HepG2 (cell line): ENCODE results near the gene MINDY1. TPM values are rescaled to one million over a fixed set of nuclear protein-coding genes. Genes with fewer than 3 reads are reported as not detected.

Experiments used
- BHLHE40 ChIP-seq: IDR thresholded peaks from 2 replicates; pipeline ENCODE4 v1.6.1; 2011; ENCODE audit warnings: low read length, improper control_type of control experiment
- CENPX ChIP-seq: sonication (generic); formaldehyde crosslinking; IDR thresholded peaks from 2 replicates; pipeline ENCODE4 v1.9.0; 2021; ENCODE audit warnings: mild to moderate bottlenecking, missing genetic modification reagents, moderate library complexity
- DNMT1 ChIP-seq: sonication (generic); formaldehyde crosslinking; IDR thresholded peaks from 2 replicates; pipeline ENCODE4 v1.5.1; 2020; ENCODE audit warnings: mild to moderate bottlenecking, missing genetic modification reagents
- EED ChIP-seq: sonication (generic); formaldehyde crosslinking; IDR thresholded peaks from 2 replicates; pipeline ENCODE4 v1.5.0; 2020; ENCODE audit warnings: mild to moderate bottlenecking, missing genetic modification reagents
- ELF3 ChIP-seq: IDR thresholded peaks from 2 replicates; pipeline ENCODE4 v1.6.1; 2016; ENCODE audit warnings: missing genetic modification reagents, missing compliant biosample characterization
- EZH2 ChIP-seq: conservative IDR thresholded peaks from 2 replicates; pipeline ENCODE4 v1.6.1; 2012; ENCODE audit warnings: mild to moderate bottlenecking, low read depth, low read length, moderate library complexity
- GABPB1 ChIP-seq: IDR thresholded peaks from 2 replicates; pipeline ENCODE4 v1.6.1; 2016; ENCODE audit warnings: mild to moderate bottlenecking, missing genetic modification reagents, moderate library complexity, missing compliant biosample characterization
- GTF2F1 ChIP-seq: fragments of 150-350 bp; IDR thresholded peaks from 2 replicates; pipeline ENCODE4 v1.6.1; 2014; ENCODE audit warnings: low read length
- IKZF4 ChIP-seq: sonication (generic); formaldehyde crosslinking; IDR thresholded peaks from 2 replicates; pipeline ENCODE4 v1.5.1; 2020; ENCODE audit warnings: borderline replicate concordance, mild to moderate bottlenecking, low read depth, missing genetic modification reagents; ENCODE audit errors: not compliant biosample characterization
- KDM1A ChIP-seq: IDR thresholded peaks from 2 replicates; pipeline ENCODE4 v1.6.1; 2016; ENCODE audit warnings: missing compliant biosample characterization
- MAFF ChIP-seq: IDR thresholded peaks from 2 replicates; pipeline ENCODE4 v1.6.1; 2011; ENCODE audit warnings: low read depth, low read length, improper control_type of control experiment
- NFATC3 ChIP-seq: sonication (generic); formaldehyde crosslinking; IDR thresholded peaks from 2 replicates; pipeline ENCODE4 v1.5.1; 2020; ENCODE audit warnings: mild to moderate bottlenecking, missing genetic modification reagents
- NR2C2 ChIP-seq: sonication (generic); formaldehyde crosslinking; IDR thresholded peaks from 2 replicates; pipeline ENCODE4 v1.4.0; 2020; ENCODE audit warnings: missing genetic modification reagents, mild to moderate bottlenecking, moderate library complexity, borderline replicate concordance
- RARA ChIP-seq: IDR thresholded peaks from 2 replicates; pipeline ENCODE4 v1.6.1; 2016; ENCODE audit warnings: missing genetic modification reagents, missing compliant biosample characterization
- SETDB1 ChIP-seq: sonication (generic); formaldehyde crosslinking; IDR thresholded peaks from 2 replicates; pipeline ENCODE4 v1.5.1; 2020; ENCODE audit warnings: missing genetic modification reagents, mild to moderate bottlenecking, borderline replicate concordance
- TOPORS ChIP-seq: sonication (generic); formaldehyde crosslinking; IDR thresholded peaks from 2 replicates; pipeline ENCODE4 v1.8.0; 2023; ENCODE audit warnings: mild to moderate bottlenecking, missing genetic modification reagents
- ZFP1 ChIP-seq: IDR thresholded peaks from 2 replicates; pipeline ENCODE4 v1.6.1; 2016
- ZNF121 ChIP-seq: sonication (generic); formaldehyde crosslinking; IDR thresholded peaks from 2 replicates; pipeline ENCODE4 v1.5.0; 2020; ENCODE audit warnings: mild to moderate bottlenecking, missing genetic modification reagents
- ZNF343 ChIP-seq: sonication (generic); formaldehyde crosslinking; IDR thresholded peaks from 2 replicates; pipeline ENCODE4 v1.4.0; 2020; ENCODE audit warnings: mild to moderate bottlenecking, missing genetic modification reagents
- ZNF562 ChIP-seq: sonication (generic); formaldehyde crosslinking; IDR thresholded peaks from 2 replicates; pipeline ENCODE4 v1.8.0; 2022; ENCODE audit warnings: missing genetic modification reagents, borderline replicate concordance
- ZNF614 ChIP-seq: IDR thresholded peaks from 2 replicates; pipeline ENCODE4 v1.6.1; 2018; ENCODE audit warnings: missing biosample characterization, missing genetic modification reagents, inconsistent platforms, borderline replicate concordance
- ZNF660 ChIP-seq: sonication (generic); formaldehyde crosslinking; IDR thresholded peaks from 2 replicates; pipeline ENCODE4 v1.5.1; 2020; ENCODE audit warnings: mild to moderate bottlenecking, low read depth, missing genetic modification reagents, borderline replicate concordance
- ZNF691 ChIP-seq: sonication (generic); formaldehyde crosslinking; IDR thresholded peaks from 2 replicates; pipeline ENCODE4 v1.4.0; 2020; ENCODE audit warnings: missing genetic modification reagents, low read depth, mild to moderate bottlenecking, borderline replicate concordance
- ZNF766 ChIP-seq: sonication (generic); formaldehyde crosslinking; IDR thresholded peaks from 2 replicates; pipeline ENCODE4 v1.5.0; 2020; ENCODE audit warnings: missing genetic modification reagents, borderline replicate concordance
- polyA plus RNA-seq, 8 experiments: library from polyadenylated mRNA; depleted of rRNA in 3 of 8; stranded (reverse) in 7 of 8; unstranded in 1 of 8; fragments of >200 nt; fragmentation: Illumina TruSeq in 4 of 8; extraction: Trizol in 4 of 8; gene quantifications; 2 replicates each; pipeline versions ENCODE4 v1.2.1 to v1.2.3, GENCODE V29; 2011 to 2016; ENCODE audit warnings: low read depth in 4 of 8, missing spikeins in 1 of 8, mixed read lengths in 1 of 8; ENCODE audit not compliant: insufficient read depth in 1 of 8
- total RNA-seq, 5 experiments: library from RNA; depleted of rRNA; stranded (reverse); fragments of >200 nt; fragmentation: Illumina TruSeq; extraction: Trizol; gene quantifications; 2 replicates each; pipeline ENCODE4 v1.2.3, GENCODE V29; 2016; ENCODE audit warnings: low read depth in 1 of 5
- TF ChIP-seq, protein P1 (sequence below): IDR thresholded peaks from 2 replicates; pipeline ENCODE4 v1.4.0; 2020; ENCODE audit warnings: mild to moderate bottlenecking, missing genetic modification reagents
- TF ChIP-seq, protein P2 (sequence below): IDR thresholded peaks from 2 replicates; pipeline ENCODE4 v1.6.1; 2016; ENCODE audit warnings: mild to moderate bottlenecking, missing biosample characterization, missing genetic modification reagents
- TF ChIP-seq, protein P3 (sequence below): sonication (generic); formaldehyde crosslinking; IDR thresholded peaks from 2 replicates; pipeline ENCODE4 v1.8.0; 2022; ENCODE audit warnings: mild to moderate bottlenecking, missing genetic modification reagents, moderate library complexity

The MINDY1 gene
- total and polyA plus RNA-seq, 2 of the 13 experiments (the other 11 are each of a cell fraction or from before 2014, with no cell fraction given): 11.1 to 15.0 TPM

DNA sequence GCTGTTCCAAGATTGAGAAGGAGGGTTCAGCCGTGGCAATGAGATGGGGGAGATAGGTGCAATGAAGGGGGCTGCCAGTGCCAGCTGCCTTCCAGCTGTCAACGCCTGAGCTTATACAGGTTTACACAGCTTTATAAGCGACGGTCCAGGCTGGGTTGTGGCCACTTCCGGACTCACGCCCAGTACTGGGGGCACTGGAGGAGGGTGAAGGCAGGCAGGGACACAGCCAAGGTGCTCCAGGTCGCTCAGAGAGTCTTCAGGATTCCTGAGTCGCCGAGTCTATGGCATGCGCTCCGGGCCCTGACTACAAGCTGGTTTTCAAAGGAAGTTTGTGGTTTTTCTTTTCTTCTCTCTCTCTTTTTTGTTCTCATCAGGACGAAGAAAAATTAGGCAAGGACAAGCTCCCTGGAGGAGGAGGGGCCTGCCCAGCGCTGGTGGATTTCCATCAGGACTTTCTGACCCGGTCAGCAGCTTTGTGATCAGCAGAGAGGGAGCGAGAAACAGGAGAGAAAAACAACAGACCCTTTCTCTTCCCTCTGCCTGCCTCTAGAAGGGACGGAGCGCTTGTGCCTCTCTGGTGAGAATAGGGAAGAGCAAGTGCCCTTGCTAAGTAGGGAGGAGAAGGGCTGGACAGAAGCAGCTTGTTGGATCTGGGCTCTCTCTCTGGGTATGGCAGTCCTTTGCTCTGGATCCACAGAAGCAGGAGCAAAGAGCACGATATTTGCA lies at the start of gene MINDY1 (continued):
- TF ChIP-seq, protein P1, sequence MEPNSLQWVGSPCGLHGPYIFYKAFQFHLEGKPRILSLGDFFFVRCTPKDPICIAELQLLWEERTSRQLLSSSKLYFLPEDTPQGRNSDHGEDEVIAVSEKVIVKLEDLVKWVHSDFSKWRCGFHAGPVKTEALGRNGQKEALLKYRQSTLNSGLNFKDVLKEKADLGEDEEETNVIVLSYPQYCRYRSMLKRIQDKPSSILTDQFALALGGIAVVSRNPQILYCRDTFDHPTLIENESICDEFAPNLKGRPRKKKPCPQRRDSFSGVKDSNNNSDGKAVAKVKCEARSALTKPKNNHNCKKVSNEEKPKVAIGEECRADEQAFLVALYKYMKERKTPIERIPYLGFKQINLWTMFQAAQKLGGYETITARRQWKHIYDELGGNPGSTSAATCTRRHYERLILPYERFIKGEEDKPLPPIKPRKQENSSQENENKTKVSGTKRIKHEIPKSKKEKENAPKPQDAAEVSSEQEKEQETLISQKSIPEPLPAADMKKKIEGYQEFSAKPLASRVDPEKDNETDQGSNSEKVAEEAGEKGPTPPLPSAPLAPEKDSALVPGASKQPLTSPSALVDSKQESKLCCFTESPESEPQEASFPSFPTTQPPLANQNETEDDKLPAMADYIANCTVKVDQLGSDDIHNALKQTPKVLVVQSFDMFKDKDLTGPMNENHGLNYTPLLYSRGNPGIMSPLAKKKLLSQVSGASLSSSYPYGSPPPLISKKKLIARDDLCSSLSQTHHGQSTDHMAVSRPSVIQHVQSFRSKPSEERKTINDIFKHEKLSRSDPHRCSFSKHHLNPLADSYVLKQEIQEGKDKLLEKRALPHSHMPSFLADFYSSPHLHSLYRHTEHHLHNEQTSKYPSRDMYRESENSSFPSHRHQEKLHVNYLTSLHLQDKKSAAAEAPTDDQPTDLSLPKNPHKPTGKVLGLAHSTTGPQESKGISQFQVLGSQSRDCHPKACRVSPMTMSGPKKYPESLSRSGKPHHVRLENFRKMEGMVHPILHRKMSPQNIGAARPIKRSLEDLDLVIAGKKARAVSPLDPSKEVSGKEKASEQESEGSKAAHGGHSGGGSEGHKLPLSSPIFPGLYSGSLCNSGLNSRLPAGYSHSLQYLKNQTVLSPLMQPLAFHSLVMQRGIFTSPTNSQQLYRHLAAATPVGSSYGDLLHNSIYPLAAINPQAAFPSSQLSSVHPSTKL (CRISPR knock-in tag): peak; percentile 50; the same call in 1 of the 2 replicates
- TF ChIP-seq ZFP1 (CRISPR knock-in tag) (peak; percentile 78; the same call in 1 of the 2 replicates), IKZF4 (CRISPR knock-in tag) (no peak), EZH2 (no peak), GTF2F1 (no peak), CENPX (CRISPR knock-in tag) (no peak), EED (no peak), ZNF121 (CRISPR knock-in tag) (no peak), ZNF766 (no peak), ELF3 (CRISPR knock-in tag) (peak; percentile 57), ZNF343 (no peak), TOPORS (CRISPR knock-in tag) (no peak), KDM1A (CRISPR knock-in tag) (no peak), ZNF562 (CRISPR knock-in tag) (no peak), NR2C2 (CRISPR knock-in tag) (0 out of 2 replicates have a peak, but pooled peaks have one; percentile 14), NFATC3 (CRISPR knock-in tag) (no peak), BHLHE40 (no peak), DNMT1 (CRISPR knock-in tag) (no peak; the same call in 1 of the 2 replicates), RARA (CRISPR knock-in tag) (no peak), GABPB1 (peak; percentile 65), ZNF691 (CRISPR knock-in tag) (no peak; the same call in 1 of the 2 replicates), ZNF660 (no peak), ZNF614 (no peak), MAFF (peak; percentile 50; the same call in 1 of the 2 replicates), SETDB1 (CRISPR knock-in tag) (no peak)
- TF ChIP-seq, protein P2, sequence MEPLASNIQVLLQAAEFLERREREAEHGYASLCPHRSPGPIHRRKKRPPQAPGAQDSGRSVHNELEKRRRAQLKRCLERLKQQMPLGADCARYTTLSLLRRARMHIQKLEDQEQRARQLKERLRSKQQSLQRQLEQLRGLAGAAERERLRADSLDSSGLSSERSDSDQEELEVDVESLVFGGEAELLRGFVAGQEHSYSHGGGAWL (CRISPR knock-in tag): no peak
- TF ChIP-seq, protein P3, sequence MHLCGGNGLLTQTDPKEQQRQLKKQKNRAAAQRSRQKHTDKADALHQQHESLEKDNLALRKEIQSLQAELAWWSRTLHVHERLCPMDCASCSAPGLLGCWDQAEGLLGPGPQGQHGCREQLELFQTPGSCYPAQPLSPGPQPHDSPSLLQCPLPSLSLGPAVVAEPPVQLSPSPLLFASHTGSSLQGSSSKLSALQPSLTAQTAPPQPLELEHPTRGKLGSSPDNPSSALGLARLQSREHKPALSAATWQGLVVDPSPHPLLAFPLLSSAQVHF (CRISPR knock-in tag): no peak
